CD4-positive, alpha-beta T cell treated with Interleukin-2 at 100 ng/mL for 4 hours (primary cell): ENCODE measurements around the gene AP1S3.
"Not testable (repeated sequence)": the region's sequence is repeated elsewhere in the genome, so short reads cannot be mapped to it uniquely, and the experiment has no call there.

Source experiments
- DNase-seq: peaks from one replicate; pipeline ENCODE4 v3.0.0-alpha.2; 2020; ENCODE audit warnings: low spot score

Gene AP1S3

GRCh38 chr2:223801736-223802135 lies 35.6 kb downstream of the AP1S3 start:
- no peak for DNase-seq

GRCh38 chr2:223800908-223801307 lies 36.5 kb downstream of the AP1S3 start:
- no peak for DNase-seq

- peak; percentile 4 for DNase-seq
Measured at GRCh38 chr2:223797811-223798721, 39.3 kb downstream of the AP1S3 start.

GRCh38 chr2:223797037-223797436 lies 40.3 kb downstream of the AP1S3 start:
- DNase-seq: no peak

- DNase-seq: no peak
Measured at GRCh38 chr2:223789423-223789822, 48.0 kb downstream of the AP1S3 start.

GRCh38 chr2:223788826-223789225 lies 48.6 kb downstream of the AP1S3 start:
- DNase-seq: no peak

- not testable (repeated sequence) for DNase-seq
Measured at GRCh38 chr2:223788106-223788505, 49.3 kb downstream of the AP1S3 start.

- DNase-seq: no peak
Measured at GRCh38 chr2:223787358-223787757, 50.0 kb downstream of the AP1S3 start.

- DNase-seq: no peak
Measured at GRCh38 chr2:223786943-223787342, 50.4 kb downstream of the AP1S3 start.

GRCh38 chr2:223786236-223786635 lies 51.1 kb downstream of the AP1S3 start:
- no peak for DNase-seq

- no peak for DNase-seq
Measured at GRCh38 chr2:223784221-223784772, 53.1 kb downstream of the AP1S3 start.

- DNase-seq: no peak
Measured at GRCh38 chr2:223782629-223783028, 54.8 kb downstream of the AP1S3 start.

- no peak for DNase-seq
Measured at GRCh38 chr2:223781560-223781959, 55.8 kb downstream of the AP1S3 start.

- peak; percentile 38 for DNase-seq
Measured at GRCh38 chr2:223779877-223780276, 57.5 kb downstream of the AP1S3 start.

- DNase-seq: no peak
Measured at GRCh38 chr2:223774193-223774592, 63.2 kb downstream of the AP1S3 start.

- DNase-seq: no peak
Measured at GRCh38 chr2:223772363-223772762, 65.0 kb downstream of the AP1S3 start.

- no peak for DNase-seq
Measured at GRCh38 chr2:223771475-223771874, 65.9 kb downstream of the AP1S3 start.

GRCh38 chr2:223768179-223768578 lies 69.2 kb downstream of the AP1S3 start:
- DNase-seq: no peak

GRCh38 chr2:223767341-223767740 lies 70.0 kb downstream of the AP1S3 start:
- no peak for DNase-seq

- DNase-seq: no peak
Measured at GRCh38 chr2:223765221-223765785, 72.1 kb downstream of the AP1S3 start.

GRCh38 chr2:223764796-223765195 lies 72.6 kb downstream of the AP1S3 start:
- no peak for DNase-seq

- DNase-seq: no peak
Measured at GRCh38 chr2:223762853-223763252, 74.5 kb downstream of the AP1S3 start.

GRCh38 chr2:223761746-223762145 lies 75.6 kb downstream of the AP1S3 start:
- DNase-seq: peak; percentile 4
